Breast epithelium (tissue), 3 donors: ENCODE data around the gene GPATCH1.

Experiments
- POLR2A ChIP-seq: fragments of 450-650 bp; IDR thresholded peaks from one replicate; pipeline ENCODE4 v1.6.1; 2016; ENCODE audit warnings: antibody characterized with exemption, mild to moderate bottlenecking, moderate library complexity
- POLR2AphosphoS5 ChIP-seq, 3 donors: sonication (generic); formaldehyde crosslinking; IDR thresholded peaks; one replicate each; pipeline ENCODE4 v1.6.1; 2017; ENCODE audit warnings: antibody characterized with exemption in 3 of 3
- TF ChIP-seq, protein P1 (sequence below), 3 donors: fragments of 450-650 bp; IDR thresholded peaks; one replicate each; pipeline ENCODE4 v1.5.1; 2016 to 2017; ENCODE audit warnings: antibody characterized with exemption in 3 of 3, mild to moderate bottlenecking in 3 of 3, moderate library complexity in 3 of 3

DNA sequence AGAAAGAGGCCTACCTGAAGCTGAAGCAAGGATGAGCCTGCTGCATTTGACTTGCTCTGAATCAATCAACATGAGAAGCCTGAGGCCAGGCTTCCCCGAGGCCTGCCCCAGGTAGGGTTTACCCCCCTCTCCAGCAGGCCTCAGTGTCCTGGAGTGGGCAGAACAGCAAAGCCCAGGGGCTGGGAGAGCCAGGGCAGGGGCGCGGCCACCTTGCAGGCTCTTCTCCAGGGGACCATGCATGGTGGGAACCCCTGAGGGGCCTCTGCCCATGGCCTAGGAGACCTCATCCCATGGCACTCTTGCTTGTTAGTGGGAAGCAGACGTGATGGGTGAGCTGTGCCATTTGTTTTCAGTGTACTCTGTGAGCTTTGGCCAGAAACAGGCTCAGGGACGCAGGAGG is 93.2 kb downstream of the GPATCH1 start:
- TF ChIP-seq, protein P1, sequence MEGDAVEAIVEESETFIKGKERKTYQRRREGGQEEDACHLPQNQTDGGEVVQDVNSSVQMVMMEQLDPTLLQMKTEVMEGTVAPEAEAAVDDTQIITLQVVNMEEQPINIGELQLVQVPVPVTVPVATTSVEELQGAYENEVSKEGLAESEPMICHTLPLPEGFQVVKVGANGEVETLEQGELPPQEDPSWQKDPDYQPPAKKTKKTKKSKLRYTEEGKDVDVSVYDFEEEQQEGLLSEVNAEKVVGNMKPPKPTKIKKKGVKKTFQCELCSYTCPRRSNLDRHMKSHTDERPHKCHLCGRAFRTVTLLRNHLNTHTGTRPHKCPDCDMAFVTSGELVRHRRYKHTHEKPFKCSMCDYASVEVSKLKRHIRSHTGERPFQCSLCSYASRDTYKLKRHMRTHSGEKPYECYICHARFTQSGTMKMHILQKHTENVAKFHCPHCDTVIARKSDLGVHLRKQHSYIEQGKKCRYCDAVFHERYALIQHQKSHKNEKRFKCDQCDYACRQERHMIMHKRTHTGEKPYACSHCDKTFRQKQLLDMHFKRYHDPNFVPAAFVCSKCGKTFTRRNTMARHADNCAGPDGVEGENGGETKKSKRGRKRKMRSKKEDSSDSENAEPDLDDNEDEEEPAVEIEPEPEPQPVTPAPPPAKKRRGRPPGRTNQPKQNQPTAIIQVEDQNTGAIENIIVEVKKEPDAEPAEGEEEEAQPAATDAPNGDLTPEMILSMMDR (IDR thresholded peaks at IDR 0.05): no peak
- TF ChIP-seq POLR2A (no peak), POLR2AphosphoS5 (IDR thresholded peaks at IDR 0.05) (no peak)
